HuH-7 (cell line): ENCODE results near the gene TOMM70.

Source experiments
- DNase-seq: peaks from one replicate; pipeline ENCODE4 v3.0.0; 2011; ENCODE audit warnings: low spot score

The TOMM70 gene

GRCh38 chr3:100411091-100411982 lies 10.4 kb upstream of the TOMM70 start:
- no peak for DNase-seq

- no peak for DNase-seq
These were observed 7.2 kb upstream of the TOMM70 start for GRCh38 chr3:100407977-100408532.

GRCh38 chr3:100407164-100407563 lies 6.3 kb upstream of the TOMM70 start:
- DNase-seq, result no peak

GRCh38 chr3:100404250-100404548 lies 3.3 kb upstream of the TOMM70 start:
- no peak for DNase-seq

- DNase-seq, result no peak
These were observed 2.7 kb upstream of the TOMM70 start for GRCh38 chr3:100403362-100404249.

GRCh38 chr3:100402891-100403290 lies 2.0 kb upstream of the TOMM70 start:
- no peak for DNase-seq

- DNase-seq, result no peak
These were observed 1.4 kb upstream of the TOMM70 start for GRCh38 chr3:100402256-100402655.

GRCh38 chr3:100401674-100402041 lies 769 bp upstream of the TOMM70 start:
- DNase-seq, result peak; percentile 18

- DNase-seq, result peak; percentile 19
These were observed 490 bp downstream of the TOMM70 start for GRCh38 chr3:100400419-100400779.

- no peak for DNase-seq
These were observed 1.4 kb downstream of the TOMM70 start for GRCh38 chr3:100399341-100400071.

- DNase-seq, result no peak
These were observed 3.9 kb downstream of the TOMM70 start for GRCh38 chr3:100396967-100397366.

GRCh38 chr3:100395679-100396431 lies 5.0 kb downstream of the TOMM70 start:
- DNase-seq, result peak; percentile 30

GRCh38 chr3:100389025-100389424 lies 11.9 kb downstream of the TOMM70 start:
- DNase-seq, result no peak

GRCh38 chr3:100386437-100387074 lies 14.3 kb downstream of the TOMM70 start:
- DNase-seq, result peak; percentile 28

GRCh38 chr3:100384733-100385525 lies 16.0 kb downstream of the TOMM70 start:
- DNase-seq, result no peak

GRCh38 chr3:100376301-100376700 lies 24.6 kb downstream of the TOMM70 start:
- no peak for DNase-seq

GRCh38 chr3:100374521-100374920 lies 26.4 kb downstream of the TOMM70 start:
- no peak for DNase-seq

- no peak for DNase-seq
These were observed 30.1 kb downstream of the TOMM70 start for GRCh38 chr3:100370756-100371155.

GRCh38 chr3:100368441-100368840 lies 32.4 kb downstream of the TOMM70 start:
- no peak for DNase-seq

- no peak for DNase-seq
These were observed 34.5 kb downstream of the TOMM70 start for GRCh38 chr3:100366424-100366823.
